NOMO-1 treated with dmso at 0.1 percent for 144 hours (cell line): ENCODE results near the gene CORO6.

Experiments
- DNase-seq: peaks from one replicate; lab custom pipeline; 2025; ENCODE audit not compliant: unreplicated experiment; lab: John Stamatoyannopoulos, UW

CORO6 gene

DNA sequence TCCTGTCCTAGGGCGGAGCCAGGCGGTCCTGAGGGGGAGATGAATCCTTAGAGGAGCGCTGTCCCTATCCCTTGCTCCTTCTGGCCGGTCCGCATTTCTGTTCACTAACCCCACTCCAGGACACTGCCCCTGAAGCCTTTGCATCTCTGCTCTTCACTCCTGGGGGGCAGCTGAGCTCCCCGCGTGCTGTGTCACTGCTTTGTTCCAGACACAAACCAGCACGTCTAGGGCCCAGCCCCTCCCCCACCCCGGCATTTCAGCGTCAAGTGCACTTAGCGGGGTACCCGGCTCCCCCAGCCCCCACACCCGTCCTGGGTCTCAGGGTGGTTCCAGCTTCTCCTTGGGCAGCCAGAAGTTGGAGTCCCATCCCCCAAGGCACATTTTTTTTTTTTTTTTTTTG is 8.9 kb downstream of the CORO6 start:
- no peak for DNase-seq

GRCh38 chr17:29613352-29613837 is 9.3 kb downstream of the CORO6 start:
- DNase-seq: peak; percentile 77

GRCh38 chr17:29612404-29613280 is 10.1 kb downstream of the CORO6 start:
- DNase-seq: no peak

- DNase-seq: no peak
Measured at GRCh38 chr17:29612094-29612403, 10.7 kb downstream of the CORO6 start.

DNA sequence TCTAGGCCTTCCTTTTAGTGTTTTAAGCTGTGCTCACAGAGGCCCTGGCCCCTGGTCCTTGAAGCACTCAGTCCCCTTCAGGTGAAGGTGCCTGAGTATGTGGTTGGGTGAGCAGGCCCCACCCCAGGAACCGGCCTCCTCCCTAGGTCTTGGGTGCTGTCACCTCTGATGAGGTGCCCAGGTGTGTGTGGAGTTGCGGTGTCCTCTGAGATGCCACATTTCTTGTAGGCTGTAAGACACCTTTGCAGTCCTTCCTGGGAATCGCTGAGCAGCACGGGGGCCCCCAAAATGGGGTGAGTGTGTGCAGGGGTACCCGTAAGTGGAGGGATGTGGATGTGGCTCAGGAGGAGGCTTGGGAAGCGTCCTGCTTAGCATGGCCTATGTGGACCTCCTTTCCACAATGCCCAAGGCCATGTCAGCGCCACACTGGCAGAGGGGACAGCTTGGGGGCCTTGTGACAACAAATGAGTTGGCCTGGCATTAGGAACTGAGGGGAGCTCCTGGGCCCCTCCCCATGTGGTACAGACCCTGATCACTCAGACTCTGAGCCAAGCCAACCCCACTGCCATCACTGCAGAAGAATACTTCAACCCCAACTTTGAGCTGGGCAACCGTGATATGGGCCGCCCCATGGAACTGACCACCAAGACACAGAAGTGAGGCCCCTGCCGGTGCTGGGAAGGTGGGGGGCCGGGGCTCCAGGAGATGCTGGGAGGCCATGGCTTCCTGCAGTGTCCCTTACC is 11.2 kb downstream of the CORO6 start:
- no peak for DNase-seq

DNA sequence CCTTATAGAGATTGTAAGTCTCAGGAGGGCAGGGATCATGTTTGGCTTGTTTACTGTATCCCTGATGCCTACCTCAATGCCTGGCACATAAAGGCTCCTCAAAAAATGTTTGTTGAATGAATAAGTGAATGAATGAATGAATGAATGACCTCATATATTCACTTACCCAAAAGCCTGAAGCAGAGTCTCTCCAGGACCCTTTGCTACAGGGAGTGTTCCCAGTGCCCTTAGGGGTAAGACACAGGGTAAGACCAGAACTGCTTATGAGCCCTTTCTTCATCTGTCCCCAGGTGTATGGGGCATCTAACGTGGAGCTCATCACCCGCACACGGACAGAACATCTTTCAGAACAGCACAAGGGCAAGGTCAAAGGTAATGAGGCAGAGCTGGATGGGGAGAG is 12.3 kb downstream of the CORO6 start:
- DNase-seq: no peak

DNA sequence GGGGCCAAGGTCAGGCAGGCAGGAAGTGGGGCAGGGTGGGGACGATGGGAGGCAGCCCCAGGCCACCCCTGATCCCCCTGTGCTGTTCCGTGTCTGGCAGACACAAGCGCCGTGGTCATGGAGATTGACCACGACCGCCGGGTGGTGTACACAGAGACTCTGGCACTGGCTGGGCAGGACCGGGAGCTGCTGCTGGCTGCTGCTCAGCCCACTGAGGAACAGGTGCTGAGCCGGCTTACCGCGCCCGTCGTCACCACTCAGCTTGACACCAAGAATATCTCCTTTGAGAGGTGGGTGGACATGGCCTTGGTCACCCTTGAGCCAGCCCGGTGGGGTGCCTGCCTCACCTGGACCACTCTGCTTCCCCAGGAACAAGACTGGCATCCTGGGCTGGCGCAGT is 13.7 kb downstream of the CORO6 start:
- no peak for DNase-seq

GRCh38 chr17:29607557-29608195 is 15.0 kb downstream of the CORO6 start:
- no peak for DNase-seq

GRCh38 chr17:29603109-29603674 is 19.5 kb downstream of the CORO6 start:
- DNase-seq: no peak

GRCh38 chr17:29597361-29598172 is 25.1 kb downstream of the CORO6 start:
- no peak for DNase-seq

DNA sequence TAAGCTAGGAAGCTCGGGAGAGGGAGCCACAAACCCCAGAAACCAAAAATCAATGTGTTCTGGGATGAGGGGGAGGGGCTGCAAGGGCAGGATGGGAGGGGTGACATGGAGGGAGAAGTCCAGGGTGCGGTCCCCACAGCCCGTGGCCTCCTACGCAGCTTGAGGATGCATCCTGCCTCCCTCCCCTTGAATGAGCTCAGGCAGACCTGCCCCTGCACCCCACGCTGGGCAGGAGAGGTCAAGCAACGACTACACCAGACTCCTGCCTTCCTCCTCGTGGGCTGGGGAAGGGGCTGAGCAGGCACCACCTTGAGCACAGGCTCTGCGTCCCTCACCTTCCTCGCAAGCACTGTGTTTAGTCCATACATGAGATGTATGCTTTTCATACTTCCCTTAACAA is 25.9 kb downstream of the CORO6 start:
- DNase-seq: no peak

DNA sequence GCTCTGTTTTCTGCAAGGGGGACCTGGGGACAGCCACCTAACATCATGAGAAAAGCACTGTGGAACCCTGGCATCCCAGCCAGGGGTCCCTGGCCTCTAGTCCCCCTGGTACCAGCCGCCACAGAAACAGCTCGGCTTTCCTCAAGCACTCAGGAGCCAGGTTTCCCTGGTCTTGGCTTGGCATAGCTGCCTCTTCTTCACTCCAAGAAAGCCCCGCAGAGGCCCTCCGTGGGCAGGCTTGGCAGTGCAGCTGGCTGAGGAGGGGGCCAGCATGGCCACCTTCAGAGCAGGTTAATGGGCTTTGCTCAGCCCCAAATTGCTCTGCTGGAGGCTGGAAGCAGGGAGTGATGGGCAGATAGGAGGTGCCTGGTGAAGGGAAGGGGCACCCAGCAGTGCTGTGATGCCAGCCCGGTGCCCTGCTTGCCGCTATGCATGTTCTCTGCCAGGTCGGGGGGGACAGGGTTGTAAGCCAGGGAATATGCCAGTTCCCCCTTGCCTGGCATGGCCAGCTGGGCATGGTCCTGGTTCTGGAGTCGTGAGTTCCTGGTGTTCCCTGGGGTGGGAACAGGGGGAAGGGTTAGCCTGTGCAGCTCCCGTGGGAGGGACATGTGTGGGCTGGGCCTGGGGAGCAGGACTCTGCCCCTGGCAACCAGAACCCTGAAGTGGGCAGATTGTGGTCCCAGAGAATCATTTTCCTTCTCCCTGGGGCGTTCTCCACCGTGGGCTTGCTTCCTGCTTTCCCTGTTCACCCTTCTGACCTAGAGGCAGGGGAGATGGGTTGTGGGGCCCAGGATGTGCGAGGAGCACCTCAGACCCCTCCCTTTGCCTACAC is 26.6 kb downstream of the CORO6 start:
- DNase-seq: no peak

DNA sequence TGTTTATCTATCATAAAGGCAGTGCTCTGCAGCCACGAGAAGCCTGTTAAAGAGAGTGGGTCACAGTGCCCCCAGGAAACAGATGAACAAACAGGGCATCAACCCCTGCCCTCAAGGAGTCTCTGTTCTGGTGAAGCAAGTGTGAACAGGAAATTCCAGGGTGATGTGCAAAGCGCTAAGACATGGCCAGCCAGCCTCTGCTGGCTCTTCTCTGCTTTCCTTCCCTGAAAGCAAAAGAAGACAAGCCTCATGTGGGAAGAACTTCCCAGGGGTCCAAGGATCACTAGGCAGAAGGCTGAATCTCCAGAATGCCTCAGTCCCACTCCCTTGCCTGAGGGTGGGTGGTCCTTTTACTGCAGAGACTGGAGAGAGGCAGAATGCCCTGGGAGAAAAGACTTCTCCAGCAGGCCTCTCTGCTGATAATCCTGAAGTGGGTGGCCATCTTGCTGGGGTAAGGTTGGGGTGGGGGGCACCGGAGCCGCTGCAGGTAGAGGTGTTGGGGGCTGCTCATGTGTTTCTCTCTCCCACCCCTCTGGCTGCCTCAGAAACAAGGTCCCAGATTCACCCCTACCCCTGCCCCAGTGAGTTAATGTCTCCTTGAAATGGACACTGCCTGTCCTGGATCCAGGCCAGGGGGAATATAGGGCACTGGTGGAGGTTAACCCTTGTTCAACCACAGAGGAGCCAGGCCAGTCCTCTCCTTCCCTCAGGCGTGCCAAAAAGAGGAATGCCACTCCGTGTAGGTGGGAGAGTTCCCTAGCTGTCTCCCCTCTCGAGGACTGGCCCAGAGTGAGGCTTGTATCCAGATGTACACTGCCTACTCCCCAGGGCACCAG is 27.4 kb downstream of the CORO6 start:
- DNase-seq: no peak

GRCh38 chr17:29594519-29595090 is 28.1 kb downstream of the CORO6 start:
- DNase-seq: no peak

GRCh38 chr17:29593591-29594518 is 28.9 kb downstream of the CORO6 start:
- DNase-seq: no peak

DNA sequence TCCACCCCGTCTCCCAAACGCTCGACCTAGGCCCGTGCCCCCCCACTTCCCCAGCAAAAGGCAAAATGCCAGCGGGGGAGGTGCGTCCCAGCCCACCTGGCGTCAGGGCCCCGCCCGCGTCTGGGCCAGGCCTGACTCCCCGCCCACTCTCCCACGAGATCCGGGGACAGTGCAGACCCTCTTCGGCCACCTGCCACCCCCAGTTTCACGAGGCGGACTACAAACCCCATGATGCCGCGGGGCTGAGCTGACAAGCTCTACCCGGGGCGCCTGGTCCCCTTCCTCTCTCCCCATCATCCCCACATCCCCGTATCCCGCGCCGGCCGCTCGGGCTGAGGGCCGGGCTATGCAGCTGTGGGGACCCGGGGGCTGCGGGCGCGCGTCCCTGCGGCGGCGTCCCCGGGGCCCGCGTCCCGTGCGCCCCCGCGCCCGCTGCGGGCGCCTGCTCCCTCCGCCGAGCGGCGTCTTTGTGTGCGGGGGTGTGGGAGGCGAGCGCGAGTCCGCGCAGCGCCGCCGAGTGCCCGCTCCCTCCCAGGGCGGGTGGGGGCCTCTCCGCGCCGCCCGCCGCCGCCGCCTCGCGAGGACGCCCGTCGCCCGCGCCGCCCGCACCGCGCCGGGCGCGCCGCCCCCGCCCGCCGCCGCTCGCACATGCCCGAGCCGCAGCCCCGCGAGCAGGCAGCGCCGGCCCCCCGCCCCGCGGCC is 29.7 kb downstream of the CORO6 start, which contains the start of gene ANKRD13B:
ANKRD13B (plus strand) TSS at position 283 of the 702 bp plus-strand sequence. CDS start 490 bp downstream, outside the sequence.
- no peak for DNase-seq
